C4-2B (cell line): ENCODE measurements around the gene ALPI.

ENCODE experiments used
- CTCF ChIP-seq: fragments of 450-650 bp; conservative IDR thresholded peaks from 2 replicates; pipeline ENCODE4 v1.5.1; 2017; ENCODE audit warnings: mild to moderate bottlenecking
- ZFX ChIP-seq: fragments of 450-650 bp; IDR thresholded peaks from 2 replicates; pipeline ENCODE4 v1.6.1; 2017

- TF ChIP-seq CTCF (no peak), ZFX (no peak)
Observed at GRCh38 chr2:232447091-232447620, 8.8 kb upstream of the ALPI start.
